Liver (tissue), 9 donors: ENCODE data around the gene MAST2. TPM values are rescaled to one million over a fixed set of nuclear protein-coding genes. Genes with fewer than 3 reads are reported as not detected.

Source experiments
- DNase-seq: peaks from one replicate; pipeline ENCODE4 v3.0.0-alpha.2; 2017; ENCODE audit warnings: low spot score
- H3K27ac ChIP-seq, 2 donors: one replicate each; pipeline ENCODE4 v1.7.0; 2013; ENCODE audit warnings: inconsistent platforms in 2 of 2, low read length in 2 of 2, control low read depth in 1 of 2, low read depth in 1 of 2, mild to moderate bottlenecking in 1 of 2
- H3K27me3 ChIP-seq, 4 donors: one replicate each; pipeline versions ENCODE4 v1.6.1 to v1.7.0; 2013; ENCODE audit warnings: low read length in 3 of 4, inconsistent platforms in 1 of 4, mild to moderate bottlenecking in 1 of 4, moderate library complexity in 1 of 4; ENCODE audit not compliant: control insufficient read depth in 4 of 4, insufficient read depth in 4 of 4
- H3K36me3 ChIP-seq, 4 donors: one replicate each; pipeline versions ENCODE4 v1.6.1 to v1.7.0; 2013; ENCODE audit warnings: low read length in 3 of 4, mild to moderate bottlenecking in 3 of 4, low read depth in 1 of 4, moderate library complexity in 1 of 4; ENCODE audit not compliant: control insufficient read depth in 4 of 4, insufficient read depth in 3 of 4
- H3K4me1 ChIP-seq, 4 donors: one replicate each; pipeline versions ENCODE4 v1.6.1 to v1.7.0; 2013; ENCODE audit warnings: low read length in 3 of 4, mild to moderate bottlenecking in 3 of 4, moderate library complexity in 1 of 4; ENCODE audit not compliant: control insufficient read depth in 4 of 4, insufficient read depth in 4 of 4
- H3K4me3 ChIP-seq, 3 donors: one replicate each; pipeline versions ENCODE4 v1.6.1 to v1.7.0; 2013; ENCODE audit warnings: low read length in 3 of 3, control low read depth in 1 of 3, low read depth in 1 of 3, mild to moderate bottlenecking in 1 of 3
- H3K9ac ChIP-seq, 2 donors: one replicate each; pipeline ENCODE4 v1.7.0; 2013; ENCODE audit warnings: low read length in 2 of 2, mild to moderate bottlenecking in 2 of 2, moderate library complexity in 2 of 2, control low read depth in 1 of 2, low read depth in 1 of 2
- H3K9me3 ChIP-seq, 4 donors: one replicate each; pipeline versions ENCODE4 v1.6.1 to v1.7.0; 2013; ENCODE audit warnings: low read length in 3 of 4; ENCODE audit not compliant: control insufficient read depth in 4 of 4
- ATF3 ChIP-seq: IDR thresholded peaks from 2 replicates; pipeline ENCODE4 v1.6.1; 2016; ENCODE audit warnings: antibody characterized with exemption
- CTCF ChIP-seq: fragments of 150-350 bp; IDR thresholded peaks from 2 replicates; pipeline ENCODE4 v1.5.1; 2017; ENCODE audit warnings: improper control_type of control experiment, low read depth, low read length; ENCODE audit not compliant: missing input control
- EGR1 ChIP-seq, 2 donors: IDR thresholded peaks; 2 replicates each; pipeline ENCODE4 v1.6.1; 2016 to 2018; ENCODE audit warnings: antibody characterized with exemption in 2 of 2, low read depth in 2 of 2
- FOXA1 ChIP-seq: IDR thresholded peaks from 2 replicates; pipeline ENCODE4 v1.6.1; 2016; ENCODE audit warnings: antibody characterized with exemption
- FOXA2 ChIP-seq: IDR thresholded peaks from 2 replicates; pipeline ENCODE4 v1.6.1; 2016; ENCODE audit warnings: antibody characterized with exemption
- GABPA ChIP-seq, 2 donors: IDR thresholded peaks in 1 of 2; conservative IDR thresholded peaks in 1 of 2; 2 replicates each; pipeline ENCODE4 v1.6.1; 2016; ENCODE audit warnings: antibody characterized with exemption in 2 of 2, mild to moderate bottlenecking in 1 of 2, moderate library complexity in 1 of 2
- HNF4A ChIP-seq, 2 donors: conservative IDR thresholded peaks; 2 replicates each; pipeline ENCODE4 v1.6.1; 2016; ENCODE audit warnings: antibody characterized with exemption in 2 of 2, mild to moderate bottlenecking in 2 of 2
- HNF4G ChIP-seq: IDR thresholded peaks from 2 replicates; pipeline ENCODE4 v1.6.1; 2016; ENCODE audit warnings: antibody characterized with exemption
- JUND ChIP-seq, 2 donors: IDR thresholded peaks; 2 replicates each; pipeline ENCODE4 v1.6.1; 2016; ENCODE audit warnings: antibody characterized with exemption in 2 of 2
- MAX ChIP-seq: IDR thresholded peaks from 2 replicates; pipeline ENCODE4 v1.6.1; 2016; ENCODE audit warnings: antibody characterized with exemption
- NR2F2 ChIP-seq: IDR thresholded peaks from 2 replicates; pipeline ENCODE4 v1.6.1; 2016; ENCODE audit warnings: antibody characterized with exemption
- RAD21 ChIP-seq, 2 donors: IDR thresholded peaks; 2 replicates each; pipeline ENCODE4 v1.6.1; 2016; ENCODE audit warnings: antibody characterized with exemption in 2 of 2, mild to moderate bottlenecking in 2 of 2
- REST ChIP-seq: IDR thresholded peaks from 2 replicates; pipeline ENCODE4 v1.6.1; 2016; ENCODE audit warnings: antibody characterized with exemption, mild to moderate bottlenecking
- RXRA ChIP-seq, 2 donors: IDR thresholded peaks; 2 replicates each; pipeline ENCODE4 v1.6.1; 2017 to 2018; ENCODE audit warnings: antibody characterized with exemption in 2 of 2, mild to moderate bottlenecking in 1 of 2
- SP1 ChIP-seq: IDR thresholded peaks from 2 replicates; pipeline ENCODE4 v1.6.1; 2018; ENCODE audit warnings: antibody characterized with exemption, mild to moderate bottlenecking
- TAF1 ChIP-seq: conservative IDR thresholded peaks from 2 replicates; pipeline ENCODE4 v1.6.1; 2016; ENCODE audit warnings: antibody characterized with exemption, mild to moderate bottlenecking
- YY1 ChIP-seq: IDR thresholded peaks from 2 replicates; pipeline ENCODE4 v1.6.1; 2016; ENCODE audit warnings: antibody characterized with exemption, mild to moderate bottlenecking
- ZBTB33 ChIP-seq: IDR thresholded peaks from 2 replicates; pipeline ENCODE4 v1.6.1; 2016; ENCODE audit warnings: antibody characterized with exemption
- WGBS: extraction: QIAGEN DNeasy Blood & Tissue Kit; methylation state at CpG from one replicate; pipeline ENCODE4 v1.1.7; 2013; 5-methylcytosine and 5-hydroxymethylcytosine counted together
- polyA plus RNA-seq, 2 donors: library from polyadenylated mRNA; stranded (reverse) in 1 of 2; unstranded in 1 of 2; fragments of 200-250 nt in 1 of 2; fragments of >200 nt in 1 of 2; fragmentation: Nextera tagmentation in 1 of 2; extraction: Ambion mirVana in 1 of 2; gene quantifications; one replicate each; pipeline versions ENCODE4 v1.2.1 to v1.2.3, GENCODE V29; 2013 to 2015
- total RNA-seq, 2 donors: library from RNA; depleted of rRNA; stranded (reverse); fragments of >200 nt; gene quantifications; one replicate each; pipeline ENCODE4 v1.2.3, GENCODE V29; 2014
- donor health status: healthy.
- donor health status: healthy.
- donor health status: healthy.
- donor health status: healthy.
- donor health status: healthy.

The MAST2 gene
- total and polyA plus RNA-seq, 4 donors, result 4.8 to 9.6 (median 5.7) TPM

GRCh38 chr1:45928486-45929205 lies 125.2 kb downstream of the MAST2 start (continued):
- no peak for TF ChIP-seq YY1
- TF ChIP-seq RAD21 (IDR thresholded peaks at IDR 0.05), result no peak

- DNase-seq, result no peak
- Histone ChIP-seq H3K36me3 (no peaks in the 10 kb centered on the region), H3K27ac (no peak overlapping the region), H3K9me3 (no peaks in the 10 kb centered on the region), H3K4me1 (peaks cover 0 to 2% (median under 1%) of the 10 kb centered on the region in 4 donors), H3K4me3 (no peak overlapping the region), H3K9ac (no peak overlapping the region), H3K27me3 (no peaks in the 10 kb centered on the region)
- 62% methylated on average over 2 of the region's 2 CpGs for WGBS
- TF ChIP-seq MAX (no peak), REST (no peak), NR2F2 (no peak), FOXA1 (no peak), GABPA (IDR thresholded peaks at IDR 0.05 in 1 of 2, conservative IDR thresholded peaks at IDR 0.05 in 1 of 2) (no peak), YY1 (no peak), EGR1 (IDR thresholded peaks at IDR 0.05; ENCODE audit: low read depth in 2 of 2) (no peak), SP1 (no peak), TAF1 (no peak), JUND (IDR thresholded peaks at IDR 0.05) (no peak), CTCF (no peak), RXRA (IDR thresholded peaks at IDR 0.05) (no peak), ATF3 (no peak), FOXA2 (no peak), RAD21 (IDR thresholded peaks at IDR 0.05) (no peak), HNF4G (no peak), ZBTB33 (no peak), HNF4A (conservative IDR thresholded peaks at IDR 0.05) (no peak)
Observed at GRCh38 chr1:45929257-45929687, 125.9 kb downstream of the MAST2 start.
